SK-N-SH treated with all-trans-retinoic acid at 6 μM for 48 hours (cell line): ENCODE data around the gene RABEPK.

Experiments
- ATAC-seq: fragments of 200-7000 bp; cut with Tn5 transposase; 3 replicates; pipeline ENCODE4 v1.9.1; 2020; ENCODE audit warnings: mild to moderate bottlenecking, moderate library complexity
- ARNTL ChIP-seq: fragments of 450-650 bp; formaldehyde crosslinking; IDR thresholded peaks from 2 replicates; pipeline ENCODE4 v1.5.0; 2020; ENCODE audit warnings: low read depth, mild to moderate bottlenecking, moderate library complexity, borderline replicate concordance
- CREB5 ChIP-seq: fragments of 250-450 bp; sonication (Bioruptor Pico); IDR thresholded peaks from 2 replicates; pipeline ENCODE4 v1.5.1; 2020; ENCODE audit warnings: low read depth, mild to moderate bottlenecking, moderate library complexity
- CSDC2 ChIP-seq: fragments of 250-450 bp; sonication (Bioruptor Pico); IDR thresholded peaks from 2 replicates; pipeline ENCODE4 v1.5.0; 2020; ENCODE audit warnings: mild to moderate bottlenecking, moderate library complexity
- ESRRG ChIP-seq: fragments of 250-450 bp; sonication (Bioruptor Pico); IDR thresholded peaks from 2 replicates; pipeline ENCODE4 v1.6.1; 2021; ENCODE audit warnings: mild to moderate bottlenecking
- GLIS3 ChIP-seq: fragments of 250-450 bp; sonication (Bioruptor Pico); IDR thresholded peaks from 2 replicates; pipeline ENCODE4 v1.5.0; 2020; ENCODE audit warnings: mild to moderate bottlenecking, moderate library complexity
- ISL1 ChIP-seq: fragments of 250-450 bp; sonication (Bioruptor Pico); IDR thresholded peaks from 2 replicates; pipeline ENCODE4 v2.1.2; 2022; ENCODE audit warnings: mild to moderate bottlenecking, moderate library complexity
- PATZ1 ChIP-seq: fragments of 250-450 bp; sonication (Bioruptor Pico); IDR thresholded peaks from 2 replicates; pipeline ENCODE4 v1.8.0; 2020; ENCODE audit warnings: mild to moderate bottlenecking, moderate library complexity, borderline replicate concordance
- POU6F1 ChIP-seq: fragments of 250-450 bp; sonication (Bioruptor Pico); IDR thresholded peaks from 2 replicates; pipeline ENCODE4 v1.8.0; 2021; ENCODE audit warnings: low read depth, mild to moderate bottlenecking, moderate library complexity, borderline replicate concordance
- TOX ChIP-seq: fragments of 250-450 bp; sonication (Bioruptor Pico); IDR thresholded peaks from 2 replicates; pipeline ENCODE4 v1.8.0; 2021; ENCODE audit warnings: mild to moderate bottlenecking, moderate library complexity, borderline replicate concordance
- TSHZ2 ChIP-seq: fragments of 250-450 bp; sonication (Bioruptor Pico); IDR thresholded peaks from 2 replicates; pipeline ENCODE4 v1.5.0; 2020; ENCODE audit warnings: mild to moderate bottlenecking, moderate library complexity
- ZC3H10 ChIP-seq: fragments of 250-450 bp; sonication (Bioruptor Pico); IDR thresholded peaks from 2 replicates; pipeline ENCODE4 v1.5.1; 2021; ENCODE audit warnings: mild to moderate bottlenecking, moderate library complexity
- ZFP3 ChIP-seq: fragments of 250-450 bp; sonication (Bioruptor Pico); IDR thresholded peaks from 2 replicates; pipeline ENCODE4 v1.5.0; 2020; ENCODE audit warnings: mild to moderate bottlenecking, moderate library complexity
- ZFP30 ChIP-seq: fragments of 450-650 bp; formaldehyde crosslinking; IDR thresholded peaks from 2 replicates; pipeline ENCODE4 v1.5.0; 2022; ENCODE audit warnings: mild to moderate bottlenecking, moderate library complexity
- ZNF565 ChIP-seq: fragments of 450-650 bp; formaldehyde crosslinking; conservative IDR thresholded peaks from 2 replicates; pipeline ENCODE4 v1.5.0; 2020; ENCODE audit warnings: low read depth, mild to moderate bottlenecking, moderate library complexity
- ZNF70 ChIP-seq: fragments of 450-650 bp; formaldehyde crosslinking; IDR thresholded peaks from 2 replicates; pipeline ENCODE4 v1.5.0; 2020; ENCODE audit warnings: mild to moderate bottlenecking, moderate library complexity
- ZNF8 ChIP-seq: fragments of 450-650 bp; formaldehyde crosslinking; IDR thresholded peaks from 2 replicates; pipeline ENCODE4 v1.5.0; 2020; ENCODE audit warnings: mild to moderate bottlenecking, moderate library complexity

Gene RABEPK

GRCh38 chr9:125239631-125240597 is 39.6 kb downstream of the RABEPK start:
- no peak for ATAC-seq

GRCh38 chr9:125240649-125240999 is 40.3 kb downstream of the RABEPK start:
- TF ChIP-seq CSDC2 (CRISPR knock-in tag) (no peak), CREB5 (CRISPR knock-in tag) (no peak), TOX (CRISPR knock-in tag) (no peak), ZFP3 (CRISPR knock-in tag) (no peak), ISL1 (no peak), TSHZ2 (CRISPR knock-in tag) (no peak), ZFP30 (CRISPR knock-in tag) (no peak)

More at GRCh38 chr9:125239631-125240597, 39.6 kb downstream of the RABEPK start:
- no peak for TF ChIP-seq ZNF8 (CRISPR knock-in tag)
- TF ChIP-seq ZNF565 (CRISPR knock-in tag), result no peak
- no peak for TF ChIP-seq ZNF70 (CRISPR knock-in tag)
- no peak for TF ChIP-seq GLIS3 (CRISPR knock-in tag)
- no peak for TF ChIP-seq POU6F1 (CRISPR knock-in tag)
- TF ChIP-seq ARNTL (CRISPR knock-in tag), result no peak
- no peak for TF ChIP-seq ZC3H10 (CRISPR knock-in tag)
- no peak for TF ChIP-seq ESRRG (CRISPR knock-in tag)

GRCh38 chr9:125241000-125241862 is 40.9 kb downstream of the RABEPK start, which contains the start of gene HSPA5:
Gene HSPA5 (minus strand): TSS chr9:125241343. CDS start chr9:125241126, 217 bp downstream.
- ATAC-seq, result peak; percentile 94

More at GRCh38 chr9:125240649-125240999, 40.3 kb downstream of the RABEPK start:
- ATAC-seq, result peak; percentile 5

More at GRCh38 chr9:125241000-125241862, 40.9 kb downstream of the RABEPK start, which contains the start of gene HSPA5:
- TF ChIP-seq ZFP3 (CRISPR knock-in tag), result no peak
- TF ChIP-seq ISL1, result no peak
- no peak; the same call in 1 of the 2 replicates for TF ChIP-seq PATZ1 (CRISPR knock-in tag)
- TF ChIP-seq ZC3H10 (CRISPR knock-in tag), result no peak
